Stimulated activated effector memory CD8-positive, alpha-beta T cell treated with anti-CD3 and anti-CD28 coated beads, Interleukin-12 subunit alpha, Interleukin-12 subunit beta, amount 100 ng/mL, for 72 hours (primary cell): ENCODE measurements around the gene WRNIP1.
"Not testable (repeated sequence)": the region's sequence is repeated elsewhere in the genome, so short reads cannot be mapped to it uniquely, and the experiment has no call there.

Source experiments
- ATAC-seq: fragments of 150-1000 bp; cut with Tn5 transposase; 2 replicates; pipeline ENCODE4 v1.10.0; 2021
- DNase-seq, 2 donors: peaks; one replicate each; pipeline ENCODE4 v3.0.0; 2021 to 2022; ENCODE audit warnings: low spot score in 2 of 2
- H3K27ac Mint-ChIP-seq: one replicate; pipeline ENCODE4 v1.8.0; 2022; ENCODE audit warnings: mild to moderate bottlenecking, mixed read lengths
- H3K36me3 Mint-ChIP-seq: one replicate; pipeline ENCODE4 v1.8.0; 2022; ENCODE audit warnings: mild to moderate bottlenecking, mixed read lengths
- H3K4me1 Mint-ChIP-seq: one replicate; pipeline ENCODE4 v1.8.0; 2022; ENCODE audit warnings: mixed read lengths
- H3K4me3 Mint-ChIP-seq: one replicate; pipeline ENCODE4 v1.8.0; 2022; ENCODE audit warnings: mild to moderate bottlenecking, mixed read lengths
- H3K9me3 Mint-ChIP-seq: one replicate; pipeline ENCODE4 v1.8.0; 2022; ENCODE audit warnings: mixed read lengths

The WRNIP1 gene

DNA sequence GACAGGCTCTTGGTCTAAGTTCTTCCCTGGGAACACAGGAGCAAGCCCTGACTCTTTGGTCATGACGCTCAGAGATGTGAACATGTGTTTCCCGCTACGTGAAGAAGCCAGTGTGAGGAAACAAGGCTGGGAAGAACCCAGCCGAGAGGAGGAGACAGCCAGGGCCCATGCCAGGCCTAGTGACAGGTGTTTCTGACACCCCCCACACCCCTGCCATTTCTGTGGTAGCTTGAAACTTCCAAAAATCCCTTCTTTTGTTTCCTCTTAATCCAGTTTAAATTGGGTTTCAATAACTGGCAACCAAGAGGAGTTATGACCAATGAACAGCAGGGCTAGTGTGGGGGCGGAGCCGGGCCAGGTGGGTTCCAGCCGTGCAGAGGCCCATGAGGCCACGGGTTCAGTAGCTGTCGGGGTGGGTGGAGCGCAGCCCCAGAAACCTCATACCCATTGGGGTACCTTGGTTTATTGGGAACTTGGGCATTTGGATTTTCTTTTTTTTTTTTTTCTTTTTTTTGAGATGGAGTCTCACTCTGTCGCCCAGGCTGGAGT, 33.5 kb downstream of the WRNIP1 start:
- DNase-seq: no peak
- Mint-ChIP-seq H3K36me3 (peaks cover 16% of the 10 kb centered on the region), H3K9me3 (no peaks in the 10 kb centered on the region), H3K27ac (peak overlapping the region; percentile 15), H3K4me3 (no peak overlapping the region), H3K4me1 (peaks cover 33% of the 10 kb centered on the region)
- ATAC-seq: no peak

DNA sequence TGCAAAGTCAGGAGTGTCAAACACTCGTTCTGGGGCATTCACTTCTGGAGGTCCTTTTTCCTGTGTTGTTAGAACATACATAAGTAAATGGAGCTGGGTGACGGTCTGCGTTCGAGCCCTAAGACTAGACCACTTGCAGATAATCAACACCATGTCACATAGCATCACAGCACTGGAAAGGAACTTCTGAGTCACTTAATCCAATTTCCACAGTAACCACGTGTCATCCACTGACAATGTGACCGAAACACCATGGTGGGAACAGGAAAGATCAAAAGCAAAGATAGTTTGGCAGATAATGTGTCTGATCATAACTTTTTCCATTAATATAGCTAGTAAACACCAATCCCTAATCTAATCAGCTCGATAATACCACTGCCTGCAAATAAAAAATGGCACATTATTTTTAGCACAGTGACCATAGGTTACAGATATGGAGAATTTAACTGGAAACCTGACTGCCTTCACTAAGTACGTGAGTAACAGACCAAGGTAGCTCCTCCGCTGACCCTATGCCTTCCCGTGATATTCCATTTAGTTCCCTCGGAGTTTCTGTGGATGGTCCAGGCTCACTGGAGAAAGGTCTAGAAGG, 34.8 kb downstream of the WRNIP1 start:
- H3K9me3 Mint-ChIP-seq: no peaks in the 10 kb centered on the region
- H3K27ac Mint-ChIP-seq: peak overlapping the region; percentile 85
- ATAC-seq: peak; percentile 77
- H3K4me1 Mint-ChIP-seq: peaks cover 30% of the 10 kb centered on the region
- no peak for DNase-seq
- peaks cover 16% of the 10 kb centered on the region for H3K36me3 Mint-ChIP-seq
- peak overlapping the region; percentile 3 for H3K4me3 Mint-ChIP-seq

DNA sequence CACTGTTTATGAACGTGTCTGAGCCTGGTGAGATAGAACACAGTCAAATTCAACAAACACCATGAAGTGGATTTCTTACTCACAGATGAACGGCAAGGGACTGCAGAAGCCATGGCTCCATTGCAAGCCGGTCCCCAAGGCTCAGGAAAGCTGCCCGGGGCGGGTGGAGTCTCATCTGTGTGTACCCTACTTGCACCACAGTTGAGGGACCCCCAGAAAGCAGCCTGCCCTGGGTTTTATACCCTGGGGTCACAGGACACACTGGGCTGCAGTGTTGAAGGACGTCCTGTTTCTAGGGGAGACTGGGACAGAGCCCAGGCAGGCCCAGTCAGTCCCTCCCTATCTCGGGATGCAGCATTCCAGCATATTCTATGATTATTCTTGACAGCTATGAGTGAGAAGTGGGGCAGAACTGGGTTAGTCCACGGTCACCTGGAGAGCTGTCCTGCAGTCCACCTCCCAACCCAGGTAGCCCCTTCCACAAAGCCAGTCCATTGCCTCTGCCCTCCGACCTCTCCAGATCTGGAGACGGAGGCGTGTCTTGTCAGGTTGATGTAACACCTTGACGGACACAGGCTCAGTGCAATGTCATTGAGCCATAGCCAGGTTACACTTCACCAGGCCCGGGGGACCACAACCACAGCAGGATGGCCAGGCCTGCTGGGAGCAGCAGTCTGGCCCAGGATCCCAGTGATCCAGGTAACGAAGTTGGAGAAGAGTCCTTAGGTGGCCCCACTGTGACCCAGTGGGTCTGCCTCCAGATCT, 35.5 kb downstream of the WRNIP1 start:
- no peak for DNase-seq
- Mint-ChIP-seq H3K36me3 (peaks cover 16% of the 10 kb centered on the region), H3K27ac (no peak overlapping the region), H3K4me1 (peaks cover 33% of the 10 kb centered on the region), H3K4me3 (no peak overlapping the region), H3K9me3 (no peaks in the 10 kb centered on the region)
- peak; percentile 14 for ATAC-seq

DNA sequence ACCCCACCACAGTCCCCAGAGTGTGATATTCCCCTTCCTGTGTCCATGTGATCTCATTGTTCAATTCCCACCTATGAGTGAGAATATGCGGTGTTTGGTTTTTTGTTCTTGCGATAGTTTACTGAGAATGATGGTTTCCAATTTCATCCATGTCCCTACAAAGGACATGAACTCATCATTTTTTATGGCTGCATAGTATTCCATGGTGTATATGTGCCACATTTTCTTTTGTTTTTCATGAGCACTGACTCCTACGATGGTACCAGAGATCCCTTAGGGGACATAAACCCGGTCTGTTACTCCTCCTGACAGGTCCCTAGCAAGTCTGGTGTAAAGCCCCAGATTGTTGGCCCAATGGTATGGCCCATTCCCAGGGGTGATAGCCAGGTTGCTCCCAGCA, 36.5 kb downstream of the WRNIP1 start:
- not testable (repeated sequence) for H3K4me3 Mint-ChIP-seq, ATAC-seq, H3K36me3 Mint-ChIP-seq, H3K9me3 Mint-ChIP-seq, DNase-seq, H3K27ac Mint-ChIP-seq
- peaks cover 30% of the 10 kb centered on the region for H3K4me1 Mint-ChIP-seq

DNA sequence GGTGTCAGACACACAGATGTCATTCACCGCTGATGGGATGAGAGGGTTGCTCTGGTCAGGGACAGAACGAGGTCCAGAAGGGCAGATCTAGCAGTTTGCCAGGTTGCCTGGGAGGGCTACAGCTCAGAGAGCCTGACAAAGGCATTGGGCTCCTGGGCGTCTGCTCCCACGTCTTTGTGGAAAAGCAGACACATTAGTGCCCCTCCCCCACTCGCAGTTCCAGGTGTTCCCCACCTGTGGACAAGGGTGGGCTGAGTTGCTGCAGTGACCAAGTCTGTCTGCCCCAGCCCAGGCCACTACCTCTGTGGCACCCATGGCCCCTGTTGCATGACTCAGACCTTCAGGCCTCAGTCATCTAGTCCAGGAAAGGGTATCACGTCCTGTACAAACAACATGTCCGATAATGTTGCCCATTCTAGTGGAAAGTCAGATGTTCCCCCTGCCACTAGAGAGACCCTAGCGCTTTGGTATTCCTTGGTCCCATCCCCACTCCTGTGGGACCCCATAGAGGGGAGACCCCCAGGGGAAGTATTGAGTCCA, 37.4 kb downstream of the WRNIP1 start:
- H3K4me3 Mint-ChIP-seq: no peak overlapping the region
- peaks cover 26% of the 10 kb centered on the region for H3K4me1 Mint-ChIP-seq
- H3K27ac Mint-ChIP-seq: no peak overlapping the region
- H3K9me3 Mint-ChIP-seq: no peaks in the 10 kb centered on the region
- no peak for ATAC-seq
- no peak for DNase-seq
- H3K36me3 Mint-ChIP-seq: peaks cover 6% of the 10 kb centered on the region

DNA sequence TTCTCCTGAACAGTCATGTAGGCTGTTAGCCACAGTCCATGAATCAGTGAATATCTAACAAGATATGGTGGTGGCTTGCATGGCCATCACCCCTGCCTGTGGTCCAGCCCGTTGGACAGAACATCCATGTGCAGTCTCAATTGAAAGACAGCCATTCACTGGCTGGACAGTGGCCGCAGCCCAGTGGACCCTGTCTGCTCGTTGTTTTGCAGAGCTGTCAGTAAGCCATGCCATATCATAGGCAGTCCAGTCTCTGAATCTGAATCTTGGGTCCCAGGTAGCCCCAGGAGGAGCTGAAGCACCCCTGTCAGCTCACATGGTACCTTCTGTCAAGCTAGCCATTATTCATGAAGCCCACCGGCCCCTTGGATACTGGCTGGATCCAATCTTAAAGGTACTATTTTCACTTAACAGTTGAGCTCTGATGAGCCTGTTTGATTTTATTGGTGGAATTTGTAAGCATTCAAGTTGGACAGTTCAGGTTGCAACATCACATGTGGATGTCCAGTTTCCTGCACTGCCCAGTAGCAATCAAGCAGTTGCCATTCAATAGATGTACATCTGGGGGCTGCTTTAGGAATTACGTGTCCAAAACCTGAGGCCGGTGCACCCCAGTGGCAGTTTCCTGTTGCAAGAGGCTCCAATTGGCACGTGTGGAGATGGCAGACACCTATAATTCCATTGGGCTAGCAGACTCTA, 38.7 kb downstream of the WRNIP1 start:
- Mint-ChIP-seq H3K27ac (no peak overlapping the region), H3K4me1 (peaks cover 28% of the 10 kb centered on the region), H3K4me3 (no peak overlapping the region), H3K9me3 (no peaks in the 10 kb centered on the region), H3K36me3 (peaks cover 6% of the 10 kb centered on the region)
- DNase-seq (no peak), ATAC-seq (no peak)

DNA sequence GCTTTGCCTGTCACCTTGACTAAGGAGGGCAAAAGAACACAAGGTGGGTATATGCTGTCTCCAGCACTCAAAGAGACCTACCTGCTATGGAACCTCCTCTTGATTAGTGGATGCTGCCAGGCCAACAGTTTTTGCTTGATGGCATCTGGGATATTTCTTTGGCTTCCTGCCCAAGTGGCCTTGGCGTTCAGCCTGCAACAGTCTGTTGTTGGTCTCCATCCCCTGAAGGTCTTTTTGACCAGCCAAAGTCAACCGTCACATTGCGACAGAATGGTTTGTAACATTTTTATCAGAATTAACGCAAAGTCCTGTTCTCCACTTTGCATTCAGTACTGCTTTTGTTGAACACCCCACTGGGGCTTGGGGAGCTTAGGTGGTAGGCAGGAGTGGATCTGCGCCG, 39.3 kb downstream of the WRNIP1 start:
- ATAC-seq (no peak), DNase-seq (no peak)
- Mint-ChIP-seq H3K36me3 (peaks cover 6% of the 10 kb centered on the region), H3K4me3 (no peak overlapping the region), H3K27ac (no peak overlapping the region), H3K4me1 (peaks cover 26% of the 10 kb centered on the region), H3K9me3 (no peaks in the 10 kb centered on the region)

DNA sequence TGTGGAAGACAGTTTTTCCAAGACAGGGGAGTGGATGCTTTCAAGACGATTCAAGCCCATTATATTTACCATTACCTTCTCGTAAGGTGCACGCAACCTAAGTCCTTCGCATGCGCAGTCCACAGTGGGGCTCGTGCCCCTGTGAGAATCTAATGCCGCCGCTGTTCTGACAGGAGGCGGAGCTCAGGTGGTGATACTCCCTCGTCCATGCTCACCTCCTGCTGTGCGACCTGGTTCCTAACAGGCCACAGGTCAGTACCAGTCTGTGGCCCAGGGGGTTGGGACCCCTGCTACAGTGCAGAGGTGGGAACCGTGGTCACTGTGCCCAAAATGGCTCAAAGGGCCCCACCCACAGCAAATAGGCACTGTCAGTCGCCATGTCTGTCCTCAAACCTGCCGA, 39.8 kb downstream of the WRNIP1 start:
- Mint-ChIP-seq H3K4me3 (no peak overlapping the region), H3K4me1 (peaks cover 26% of the 10 kb centered on the region), H3K9me3 (no peaks in the 10 kb centered on the region), H3K36me3 (peaks cover 2% of the 10 kb centered on the region), H3K27ac (no peak overlapping the region)
- ATAC-seq (no peak), DNase-seq (no peak)

DNA sequence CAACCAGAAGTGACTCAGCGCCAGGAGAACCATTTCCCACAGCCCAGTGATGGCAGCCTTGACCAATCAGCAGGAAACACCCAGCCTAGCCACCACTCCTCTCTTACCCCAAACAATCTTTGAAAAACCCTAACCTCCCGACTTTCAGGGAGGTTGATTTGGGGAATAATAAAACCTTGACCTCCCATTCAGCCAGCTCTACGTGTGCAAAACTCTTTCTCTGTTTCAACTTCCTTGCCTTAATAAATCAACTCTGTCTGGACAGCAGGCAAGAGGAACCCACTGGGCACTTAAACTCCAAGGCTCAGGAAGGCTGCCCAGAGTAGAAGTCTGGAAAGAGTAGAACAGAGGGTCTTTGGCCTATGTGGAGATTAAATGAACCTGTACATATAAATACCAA, 41.5 kb downstream of the WRNIP1 start:
- Mint-ChIP-seq H3K4me1 (peaks cover 22% of the 10 kb centered on the region), H3K4me3 (no peak overlapping the region), H3K27ac (no peak overlapping the region), H3K36me3 (no peaks in the 10 kb centered on the region), H3K9me3 (no peaks in the 10 kb centered on the region)
- ATAC-seq (no peak), DNase-seq (no peak)

DNA sequence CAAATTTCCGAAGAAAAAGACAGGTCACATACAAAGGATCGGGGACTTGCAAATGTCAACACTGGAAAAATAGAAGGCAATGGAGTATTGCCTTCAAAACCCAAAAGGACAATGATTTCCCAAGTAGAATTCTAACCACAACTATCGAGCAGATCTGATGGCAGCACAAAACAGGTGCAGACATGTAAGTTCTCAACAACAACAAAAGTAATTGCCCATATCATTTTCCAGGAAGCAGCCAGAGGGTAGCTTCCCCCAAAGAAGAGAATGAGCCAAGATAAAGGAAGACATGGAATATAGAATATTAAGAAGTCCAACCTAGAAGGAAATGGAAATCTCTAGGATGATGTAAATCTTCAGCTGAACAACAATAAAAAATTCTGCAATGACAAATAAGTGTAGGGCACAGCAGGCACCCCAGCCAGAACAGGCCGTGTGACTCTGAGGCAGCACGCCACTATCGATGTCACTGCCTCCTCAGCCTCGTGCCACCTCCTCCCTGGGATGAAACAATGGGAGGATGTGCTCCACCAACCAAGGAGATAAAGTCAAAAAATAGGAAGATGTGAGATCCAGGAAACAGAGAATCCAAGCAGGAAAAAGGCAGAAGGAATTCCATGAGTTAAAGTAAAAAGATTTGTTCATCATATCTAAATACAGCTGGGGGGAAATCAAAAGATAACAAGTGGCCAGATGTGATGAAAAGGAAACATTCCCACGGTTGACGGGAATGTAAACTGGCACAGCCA, 42.3 kb downstream of the WRNIP1 start:
- Mint-ChIP-seq H3K9me3 (no peaks in the 10 kb centered on the region), H3K36me3 (no peaks in the 10 kb centered on the region), H3K4me3 (no peak overlapping the region), H3K4me1 (peaks cover 22% of the 10 kb centered on the region), H3K27ac (no peak overlapping the region)
- DNase-seq: no peak
- no peak for ATAC-seq

DNA sequence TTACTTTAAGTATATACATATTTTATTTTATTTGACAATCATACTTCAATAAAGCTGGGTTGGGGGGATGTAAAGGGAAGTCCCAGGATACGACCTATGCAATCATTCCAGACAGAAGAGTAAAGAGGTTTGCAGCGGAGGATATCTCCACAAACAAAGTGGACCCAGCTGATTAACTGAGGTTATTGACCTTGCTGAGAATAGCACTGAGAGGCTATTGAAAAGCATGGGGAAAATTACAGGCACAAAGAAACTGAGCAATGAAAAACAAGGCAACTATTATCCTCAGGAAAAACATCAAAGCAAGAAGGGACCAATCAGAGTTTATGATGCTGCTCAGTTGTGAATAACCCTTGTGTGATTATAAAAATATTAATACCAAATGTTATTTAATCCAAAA, 43.8 kb downstream of the WRNIP1 start:
- peaks cover 22% of the 10 kb centered on the region for H3K4me1 Mint-ChIP-seq
- H3K9me3 Mint-ChIP-seq: no peaks in the 10 kb centered on the region
- no peak overlapping the region for H3K27ac Mint-ChIP-seq
- no peaks in the 10 kb centered on the region for H3K36me3 Mint-ChIP-seq
- DNase-seq (no peak), ATAC-seq (no peak)
- no peak overlapping the region for H3K4me3 Mint-ChIP-seq

DNA sequence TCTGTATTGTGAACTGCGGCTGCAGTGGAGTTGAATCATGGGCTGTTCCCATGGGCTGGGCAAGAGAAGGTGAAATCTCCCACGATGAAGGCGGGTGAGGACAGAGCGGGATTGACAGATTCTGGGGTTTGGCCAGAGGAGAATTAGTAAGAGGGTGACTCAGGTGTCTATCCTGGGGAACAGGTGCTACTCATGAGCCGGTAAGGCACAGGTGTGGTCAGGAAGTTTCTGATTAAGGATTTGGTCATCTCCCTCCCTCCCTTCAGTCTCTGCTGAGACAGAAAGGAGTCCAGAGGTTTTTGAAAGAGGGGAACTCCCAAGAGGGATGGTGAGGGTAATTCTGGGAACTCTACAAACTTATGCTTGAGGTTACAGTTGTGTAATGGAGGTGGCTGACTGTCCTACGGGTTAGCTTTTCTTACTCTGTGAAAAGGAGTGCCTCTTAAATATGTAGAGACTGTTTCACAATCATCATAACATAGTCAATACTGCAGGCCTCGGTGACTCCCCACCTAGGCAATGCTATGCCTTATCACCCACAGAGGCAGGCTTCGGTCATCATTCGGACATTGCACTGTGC, 45.0 kb downstream of the WRNIP1 start:
- peak; percentile 93 for ATAC-seq
- Mint-ChIP-seq H3K36me3 (no peaks in the 10 kb centered on the region), H3K9me3 (peaks cover 2% of the 10 kb centered on the region), H3K4me3 (no peak overlapping the region), H3K27ac (peak overlapping the region; percentile 2), H3K4me1 (peaks cover 20% of the 10 kb centered on the region)
- no peak for DNase-seq

DNA sequence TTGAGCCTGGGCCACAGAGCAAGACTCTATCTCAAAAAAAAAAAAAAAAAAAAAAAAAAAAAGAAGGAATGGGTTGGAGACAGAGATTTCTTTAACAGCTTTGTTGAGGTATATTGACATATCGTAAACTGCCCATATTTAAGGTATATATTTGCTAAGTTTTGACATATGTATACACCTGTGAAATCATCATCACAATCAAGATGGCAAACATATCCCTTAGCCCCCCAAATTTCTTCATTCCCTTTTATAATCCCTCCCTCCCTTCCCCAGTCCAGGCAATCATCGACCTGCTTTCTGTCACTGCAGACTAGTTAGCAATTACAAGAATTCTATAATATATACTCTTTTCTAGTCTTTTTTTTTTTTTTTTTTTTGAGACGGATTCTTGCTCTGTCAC, 47.5 kb downstream of the WRNIP1 start:
- no peak overlapping the region for H3K4me3 Mint-ChIP-seq
- ATAC-seq: no peak
- peaks cover 16% of the 10 kb centered on the region for H3K9me3 Mint-ChIP-seq
- peaks cover 14% of the 10 kb centered on the region for H3K4me1 Mint-ChIP-seq
- H3K36me3 Mint-ChIP-seq: no peaks in the 10 kb centered on the region
- no peak for DNase-seq
- no peak overlapping the region for H3K27ac Mint-ChIP-seq

DNA sequence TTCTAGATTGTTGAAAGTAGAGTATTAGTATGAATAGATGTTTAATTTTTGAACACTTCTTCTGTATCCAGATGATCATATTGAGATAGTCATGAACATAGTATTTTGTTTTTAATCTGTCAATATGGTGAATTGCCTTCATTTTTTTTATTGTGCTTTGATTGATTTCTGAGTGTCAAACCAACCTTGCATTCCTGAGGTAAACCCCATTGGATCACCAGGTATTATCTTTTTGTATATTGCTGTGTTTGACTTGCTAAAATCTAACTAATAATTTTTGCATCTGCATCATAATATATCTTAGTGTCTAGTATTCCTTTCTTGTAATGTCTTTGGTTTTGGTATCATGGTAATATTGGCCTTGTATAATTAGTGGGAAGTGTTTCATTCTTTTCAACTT, 51.0 kb downstream of the WRNIP1 start:
- ATAC-seq (no peak), DNase-seq (no peak)
- peaks cover 16% of the 10 kb centered on the region for H3K9me3 Mint-ChIP-seq
- H3K27ac Mint-ChIP-seq: no peak overlapping the region
- no peaks in the 10 kb centered on the region for H3K36me3 Mint-ChIP-seq
- no peak overlapping the region for H3K4me3 Mint-ChIP-seq
- peaks cover 23% of the 10 kb centered on the region for H3K4me1 Mint-ChIP-seq
